Stomach (tissue), 9 donors: Measurements from ENCODE around the gene RING1. TPM values are rescaled to one million over a fixed set of nuclear protein-coding genes. Genes with fewer than 3 reads are reported as not detected.
"Not testable (repeated sequence)": the region's sequence is repeated elsewhere in the genome, so short reads cannot be mapped to it uniquely, and the experiment has no call there.

Source experiments
- DNase-seq, 2 donors: peaks; one replicate each; pipeline versions ENCODE4 v3.0.0 to v3.0.0-alpha.2; 2013 to 2019
- H3K27ac ChIP-seq, 5 donors: fragments of 200-600 bp in 4 of 5; sonication (generic) in 4 of 5; one replicate each; pipeline ENCODE4 v1.5.1; 2013 to 2019; ENCODE audit warnings: mild to moderate bottlenecking in 1 of 5, moderate library complexity in 1 of 5
- H3K27me3 ChIP-seq, 3 donors: fragments of 200-600 bp; sonication (generic); one replicate each; pipeline ENCODE4 v1.5.1; 2017 to 2019; ENCODE audit warnings: mixed run types in 1 of 3
- H3K36me3 ChIP-seq, 4 donors: fragments of 200-600 bp; sonication (generic); 1 replicate in 3 of 4; 2 replicates in 1 of 4; pipeline ENCODE4 v1.5.1; 2016 to 2019
- H3K4me1 ChIP-seq, 4 donors: fragments of 200-600 bp; sonication (generic); one replicate each; pipeline ENCODE4 v1.5.1; 2016 to 2019
- H3K4me3 ChIP-seq, 4 donors: fragments of 200-600 bp; sonication (generic) in 3 of 4; one replicate each; pipeline ENCODE4 v1.5.1; 2016 to 2019; ENCODE audit warnings: mild to moderate bottlenecking in 1 of 4
- H3K9me3 ChIP-seq, 4 donors: fragments of 200-600 bp; sonication (generic); one replicate each; pipeline ENCODE4 v1.5.1; 2016 to 2019
- CTCF ChIP-seq, 7 experiments: fragments of 450-650 bp in 4 of 7; fragments of 200-600 bp in 3 of 7; sonication (generic) in 3 of 7; IDR thresholded peaks; one replicate each; pipeline ENCODE4 v1.5.1; 2016 to 2019; ENCODE audit warnings: antibody characterized with exemption in 7 of 7, control low read depth in 2 of 7, mild to moderate bottlenecking in 1 of 7
- EP300 ChIP-seq: sonication (generic); formaldehyde crosslinking; IDR thresholded peaks from one replicate; pipeline ENCODE4 v1.6.1; 2017; ENCODE audit warnings: antibody characterized with exemption
- POLR2A ChIP-seq, 4 donors: fragments of 450-650 bp; IDR thresholded peaks; one replicate each; pipeline ENCODE4 v1.6.1; 2016; ENCODE audit warnings: antibody characterized with exemption in 4 of 4, control low read depth in 2 of 4, mild to moderate bottlenecking in 1 of 4, moderate library complexity in 1 of 4
- POLR2AphosphoS5 ChIP-seq, 3 donors: sonication (generic); formaldehyde crosslinking; IDR thresholded peaks; one replicate each; pipeline ENCODE4 v1.6.1; 2016; ENCODE audit warnings: antibody characterized with exemption in 3 of 3
- WGBS, 5 donors: extraction: QIAGEN DNeasy Blood & Tissue Kit in 3 of 5; methylation state at CpG; one replicate each; pipeline versions ENCODE4 v1.1.5 to v1.1.7; 2013 to 2018; 5-methylcytosine and 5-hydroxymethylcytosine counted together
- intact Hi-C: fragments of 100-400 bp; cut with DNase I; formaldehyde crosslinking; loops from one replicate; pipeline ENCODE4 v1.15.1; 2023; ENCODE audit warnings: low total_unique reads
- polyA plus RNA-seq, 3 donors: library from polyadenylated mRNA; stranded (reverse); fragments of 200-250 nt; gene quantifications; one replicate each; pipeline ENCODE4 v1.2.3, GENCODE V29; 2013
- total RNA-seq, 5 donors: library from RNA; depleted of rRNA; stranded (reverse); fragments of >200 nt; gene quantifications; one replicate each; pipeline versions ENCODE4 v1.1.0 to v1.2.3, GENCODE V29; 2014 to 2016
- donor health status: healthy with polysubstance abuse.
- donor health status: Bipolar disorder and iron deficiency.
- donor health status: healthy.

RING1 gene
- total and polyA plus RNA-seq, 8 donors: 14.3 to 140 (median 28.9) TPM

DNA sequence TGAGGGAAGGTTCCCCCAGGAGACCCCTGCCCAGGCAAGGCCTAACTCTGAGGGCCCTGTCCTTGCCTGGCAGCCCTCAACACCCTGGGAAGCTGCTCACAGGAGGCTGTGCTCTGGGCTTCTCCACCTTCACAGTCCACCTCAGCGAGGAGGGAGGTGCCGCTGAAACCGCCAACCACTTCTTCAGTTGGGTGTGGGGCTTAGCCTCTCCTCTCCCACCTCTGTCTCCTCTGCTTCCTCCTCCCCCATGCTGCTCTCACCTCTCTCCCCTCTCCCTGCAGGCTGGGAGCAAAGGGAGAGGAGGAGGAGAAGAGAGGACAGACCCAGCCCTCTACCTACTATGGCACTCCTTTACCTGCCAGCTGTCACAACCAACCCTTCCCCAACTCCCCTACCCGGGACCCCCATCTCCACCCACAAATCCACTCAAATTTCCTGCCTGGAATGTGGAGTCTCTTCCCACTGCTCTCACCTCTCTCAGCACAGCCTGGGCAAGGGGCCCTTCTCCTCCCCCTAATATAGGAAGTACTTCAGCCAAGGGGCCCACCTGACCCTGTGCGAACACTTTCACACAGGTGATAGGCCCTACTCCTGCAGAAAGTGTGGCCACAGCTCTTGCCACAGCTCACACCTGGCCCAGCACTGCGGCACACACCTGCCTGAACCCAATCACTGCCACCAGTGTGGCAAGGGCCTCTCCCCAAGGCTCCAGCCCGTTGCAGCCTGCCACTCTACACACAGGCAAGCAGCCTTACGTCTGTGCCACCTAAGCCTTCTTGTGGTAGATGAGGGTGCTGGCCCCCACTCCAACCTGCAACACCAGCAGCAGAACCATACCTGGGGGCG is 7.2 kb downstream of the RING1 start:
- Histone ChIP-seq H3K27me3 (peaks cover 0 to 23% (median 10%) of the 10 kb centered on the region in 3 donors), H3K36me3 (peaks cover 0 to 20% (median 16%) of the 10 kb centered on the region in 4 donors), H3K27ac (no peak overlapping the region), H3K9me3 (no peaks in the 10 kb centered on the region), H3K4me1 (peaks cover 13 to 25% (median 21%) of the 10 kb centered on the region in 4 donors), H3K4me3 (no peak overlapping the region)
- TF ChIP-seq EP300 (no peak), POLR2AphosphoS5 (IDR thresholded peaks at IDR 0.05) (no peak), CTCF (IDR thresholded peaks at IDR 0.05) (no peak), POLR2A (IDR thresholded peaks at IDR 0.05) (no peak)
- DNase-seq: peak in 1 of 2 donors; percentile 3
- WGBS, 5 donors: 70 to 84% (median 74%) methylated on average over 9 of the region's 9 CpGs
- intact Hi-C loops: no loop called here

DNA sequence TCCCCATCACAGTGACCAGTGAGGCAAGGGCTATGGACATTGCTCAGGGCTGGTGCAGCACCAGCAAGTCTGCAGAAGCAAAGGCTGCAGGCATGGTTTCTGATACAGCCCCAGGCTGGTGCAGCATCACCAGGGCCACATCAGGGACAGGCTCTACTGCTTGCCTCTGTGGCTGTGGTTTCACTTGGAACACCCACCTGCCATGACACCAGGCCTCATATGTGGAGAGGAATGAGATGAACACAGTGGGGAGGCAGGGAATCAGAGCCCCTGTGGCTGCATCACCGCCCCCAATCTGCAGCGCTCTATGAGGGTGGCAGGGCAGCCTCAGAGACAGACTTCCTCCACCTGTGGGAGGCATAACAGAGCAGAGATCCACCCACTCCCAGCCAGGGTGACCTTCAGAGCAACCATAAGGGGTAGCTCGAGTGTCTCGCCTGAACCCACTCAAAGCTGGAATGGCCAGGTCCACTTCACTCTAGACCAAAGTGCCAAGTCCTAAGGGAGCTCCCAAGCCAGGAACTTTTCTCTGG is 7.9 kb downstream of the RING1 start:
- Histone ChIP-seq H3K27ac (no peak overlapping the region), H3K27me3 (peaks cover 0 to 28% (median 10%) of the 10 kb centered on the region in 3 donors), H3K9me3 (no peaks in the 10 kb centered on the region), H3K4me3 (no peak overlapping the region), H3K36me3 (peaks cover 0 to 13% (median 9%) of the 10 kb centered on the region in 4 donors), H3K4me1 (peaks cover 13 to 25% (median 21%) of the 10 kb centered on the region in 4 donors)
- no peak for DNase-seq
- intact Hi-C loops: no loop called here
- WGBS, 5 donors: 86 to 100% (median 89%) methylated on average over 2 to 4 of the region's 4 CpGs
- TF ChIP-seq EP300 (no peak), CTCF (IDR thresholded peaks at IDR 0.05) (no peak), POLR2A (IDR thresholded peaks at IDR 0.05) (no peak), POLR2AphosphoS5 (IDR thresholded peaks at IDR 0.05) (no peak)

DNA sequence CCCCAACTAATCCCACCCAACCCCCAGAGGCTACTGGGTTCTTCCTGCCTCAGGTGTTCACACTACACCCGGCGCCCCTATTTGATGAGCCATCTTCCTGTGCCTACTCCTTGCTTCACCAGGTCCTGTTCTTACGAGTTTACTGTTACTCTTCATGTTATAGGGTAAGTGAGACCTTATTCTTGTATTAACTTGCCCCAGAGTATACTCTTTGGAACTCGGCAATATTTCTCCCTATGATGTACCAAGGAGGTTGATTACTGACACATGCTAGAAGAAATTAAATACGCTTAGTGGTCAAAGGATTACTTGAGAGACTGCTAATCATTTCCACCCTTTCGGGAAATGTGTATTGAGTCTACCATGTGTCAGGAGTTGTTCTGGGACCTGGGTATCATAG is 8.9 kb downstream of the RING1 start:
- Histone ChIP-seq H3K27ac (no peak overlapping the region), H3K27me3 (peaks cover 0 to 35% (median 10%) of the 10 kb centered on the region in 3 donors), H3K9me3 (no peaks in the 10 kb centered on the region), H3K36me3 (peaks cover 0 to 2% (median under 1%) of the 10 kb centered on the region in 4 donors), H3K4me3 (no peak overlapping the region), H3K4me1 (peaks cover 13 to 21% (median 19%) of the 10 kb centered on the region in 4 donors)
- whole genome bisulfite sequencing, 5 donors: 76 to 81% (median 79%) methylated on average over 6 of the region's 6 CpGs
- no peak for DNase-seq
- intact Hi-C loops: no loop called here
- TF ChIP-seq POLR2A (IDR thresholded peaks at IDR 0.05) (no peak), EP300 (no peak), CTCF (IDR thresholded peaks at IDR 0.05) (no peak), POLR2AphosphoS5 (IDR thresholded peaks at IDR 0.05) (no peak)

DNA sequence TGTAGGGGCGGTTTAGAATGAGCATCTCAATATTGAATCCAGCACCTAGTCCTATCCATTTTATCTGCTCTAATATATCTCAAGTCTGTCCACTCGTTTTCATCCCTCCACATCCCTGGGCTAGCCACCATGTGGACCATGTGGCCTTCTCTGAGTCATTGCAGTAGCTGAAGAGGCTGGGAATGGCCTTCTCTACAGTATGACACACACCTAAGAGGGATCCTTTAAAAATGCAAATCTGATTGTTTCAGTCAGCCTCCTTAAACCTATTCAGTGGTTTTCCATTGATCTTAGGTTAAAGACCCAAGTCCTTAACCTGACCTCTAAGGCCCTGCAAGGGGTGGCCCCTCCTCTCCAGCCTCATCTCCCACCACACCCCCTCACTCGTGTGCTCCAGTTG is 9.4 kb downstream of the RING1 start:
- H3K36me3 ChIP-seq: no peaks in the 10 kb centered on the region
- DNase-seq: no peak
- TF ChIP-seq POLR2A (IDR thresholded peaks at IDR 0.05) (no peak), POLR2AphosphoS5 (IDR thresholded peaks at IDR 0.05) (no peak), CTCF (IDR thresholded peaks at IDR 0.05) (no peak), EP300 (no peak)
- H3K27ac ChIP-seq: no peak overlapping the region
- H3K9me3 ChIP-seq: no peaks in the 10 kb centered on the region
- intact Hi-C loops: no loop called here
- peaks cover 10 to 16% (median 15%) of the 10 kb centered on the region in 4 donors for H3K4me1 ChIP-seq
- no peak overlapping the region for H3K4me3 ChIP-seq
- H3K27me3 ChIP-seq: peaks cover 0 to 35% (median 10%) of the 10 kb centered on the region in 3 donors
- 56 to 60% (median 59%) methylated on average over 3 of the region's 3 CpGs for WGBS, 5 donors

GRCh38 chr6:33226503-33227120 is 18.3 kb downstream of the RING1 start:
- H3K4me3 ChIP-seq, H3K27ac ChIP-seq, H3K36me3 ChIP-seq, DNase-seq, H3K4me1 ChIP-seq, intact Hi-C loops, H3K9me3 ChIP-seq: not testable (repeated sequence)
- 43 to 61% (median 44%) methylated on average over 14 of the region's 14 CpGs for WGBS, 5 donors
- H3K27me3 ChIP-seq: peaks cover 0 to 47% (median 0%) of the 10 kb centered on the region in 3 donors
